GM23338 (cell line): ENCODE results near the gene NPY4R. TPM values are rescaled to one million over a fixed set of nuclear protein-coding genes. Genes with fewer than 3 reads are reported as not detected.
"Not testable (repeated sequence)": the region's sequence is repeated elsewhere in the genome, so short reads cannot be mapped to it uniquely, and the experiment has no call there.

ENCODE experiments used
- ATAC-seq: fragments of 200-7000 bp; cut with Tn5 transposase; 3 replicates; pipeline ENCODE4 v1.9.1; 2020
- DNase-seq: peaks from one replicate; pipeline ENCODE4 v3.0.0-alpha.2; 2015; ENCODE audit warnings: low spot score
- H2AFZ ChIP-seq: fragments of 200-600 bp; sonication (generic); 2 replicates; pipeline ENCODE4 v1.8.0; 2016; ENCODE audit warnings: antibody characterized with exemption, mild to moderate bottlenecking, moderate library complexity
- H3F3A ChIP-seq: fragments of 200-600 bp; sonication (generic); replicated peaks from 2 replicates; pipeline ENCODE4 v1.8.0; 2017; ENCODE audit warnings: antibody characterized with exemption, mixed run types, low read depth
- H3K27ac ChIP-seq: fragments of 200-600 bp; sonication (generic); 2 replicates; pipeline ENCODE4 v1.6.1; 2016; ENCODE audit warnings: low read depth
- H3K27me3 ChIP-seq: fragments of 200-600 bp; sonication (generic); 2 replicates; pipeline ENCODE4 v1.8.0; 2016; ENCODE audit warnings: mild to moderate bottlenecking, mixed run types, moderate library complexity; ENCODE audit not compliant: insufficient read depth
- H3K36me3 ChIP-seq: fragments of 200-600 bp; sonication (generic); 2 replicates; pipeline ENCODE4 v1.8.0; 2016; ENCODE audit warnings: mild to moderate bottlenecking; ENCODE audit not compliant: insufficient read depth
- H3K4me1 ChIP-seq: fragments of 200-600 bp; sonication (generic); 2 replicates; pipeline ENCODE4 v1.8.0; 2016; ENCODE audit warnings: mild to moderate bottlenecking, moderate library complexity; ENCODE audit not compliant: insufficient read depth
- H3K4me2 ChIP-seq: fragments of 200-600 bp; sonication (generic); 2 replicates; pipeline ENCODE4 v1.7.1; 2017; ENCODE audit warnings: mixed run types
- H3K4me3 ChIP-seq: fragments of 200-600 bp; sonication (generic); 2 replicates; pipeline ENCODE4 v1.6.1; 2016; ENCODE audit warnings: mixed run types
- H3K79me2 ChIP-seq: fragments of 200-600 bp; sonication (generic); replicated peaks from 2 replicates; pipeline ENCODE4 v1.8.0; 2017; ENCODE audit warnings: mild to moderate bottlenecking; ENCODE audit not compliant: insufficient read depth
- H3K9me2 ChIP-seq: fragments of 200-600 bp; sonication (generic); 2 replicates; pipeline ENCODE4 v1.8.0; 2017; ENCODE audit not compliant: insufficient read depth
- H4K20me1 ChIP-seq: fragments of 200-600 bp; sonication (generic); replicated peaks from 2 replicates; pipeline ENCODE4 v1.8.0; 2017; ENCODE audit warnings: mild to moderate bottlenecking; ENCODE audit not compliant: insufficient read depth
- H3K27ac Mint-ChIP-seq: 2 replicates; pipeline ENCODE4 v1.8.0; 2020; ENCODE audit warnings: inconsistent platforms, mild to moderate bottlenecking, moderate library complexity, mixed read lengths
- H3K27me3 Mint-ChIP-seq: 3 replicates; pipeline ENCODE4 v1.8.0; 2022; ENCODE audit warnings: low read depth, mild to moderate bottlenecking, moderate library complexity, mixed read lengths, inconsistent platforms; ENCODE audit not compliant: insufficient read depth, poor library complexity
- H3K36me3 Mint-ChIP-seq: 3 replicates; pipeline ENCODE4 v1.8.0; 2021; ENCODE audit warnings: low read depth, mild to moderate bottlenecking, inconsistent platforms, moderate library complexity, mixed read lengths
- H3K4me1 Mint-ChIP-seq: 3 replicates; pipeline ENCODE4 v1.8.0; 2020; ENCODE audit warnings: mild to moderate bottlenecking, inconsistent platforms, mixed read lengths
- H3K4me3 Mint-ChIP-seq: 3 replicates; pipeline ENCODE4 v1.8.0; 2021; ENCODE audit warnings: moderate library complexity, mild to moderate bottlenecking, inconsistent platforms, mixed read lengths
- H3K9me3 Mint-ChIP-seq: 3 replicates; pipeline ENCODE4 v1.8.0; 2020; ENCODE audit warnings: moderate library complexity, mild to moderate bottlenecking, inconsistent platforms, mixed read lengths
- polyA plus RNA-seq: library from polyadenylated mRNA; unstranded; fragments of >200 nt; fragmentation: Nextera tagmentation; extraction: Ambion mirVana; gene quantifications from 2 replicates; pipeline ENCODE4 v1.2.1, GENCODE V29; 2016
- total RNA-seq: library from RNA; depleted of rRNA; stranded (reverse); fragments of >200 nt; shearing (Covaris generic); gene quantifications from 2 replicates; pipeline ENCODE4 v1.2.3, GENCODE V29; 2014

The NPY4R gene
- total and polyA plus RNA-seq, 2 experiments from 2014 or later, result not detected

DNA sequence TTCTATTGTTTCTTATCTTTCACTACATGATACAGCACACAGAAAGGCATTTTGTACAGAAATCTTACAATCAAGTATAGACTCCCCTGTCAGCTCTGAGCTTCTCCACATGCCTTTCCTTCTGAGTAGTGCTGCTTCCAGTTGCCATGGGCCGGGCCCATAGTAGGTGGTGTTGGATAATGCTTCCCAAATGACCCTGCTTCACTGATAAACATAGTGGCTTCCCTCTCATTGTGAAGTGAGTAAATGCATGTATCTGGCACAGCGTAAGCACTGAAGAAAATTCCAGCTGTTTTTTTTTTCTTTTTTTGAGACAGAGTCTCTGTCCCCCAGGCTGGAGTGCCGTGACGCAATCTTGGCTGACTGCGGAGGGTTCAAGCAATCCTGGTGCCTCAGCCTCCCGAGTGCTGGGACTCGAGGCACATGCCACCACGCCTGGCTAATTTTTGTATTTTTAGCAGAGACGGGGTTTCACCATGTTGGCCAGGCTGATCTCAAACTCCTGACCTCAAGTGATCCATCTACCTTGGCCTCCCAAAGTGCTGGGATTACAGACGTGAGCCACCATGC lies 23.0 kb downstream of the NPY4R start:
- ATAC-seq, H3F3A ChIP-seq, H3K4me1 Mint-ChIP-seq, H3K9me2 ChIP-seq, H3K27ac ChIP-seq, H3K9me3 Mint-ChIP-seq, H3K27me3 ChIP-seq, H3K36me3 Mint-ChIP-seq, H3K4me3 ChIP-seq, DNase-seq, H3K27ac Mint-ChIP-seq, H3K79me2 ChIP-seq, H3K36me3 ChIP-seq, H3K27me3 Mint-ChIP-seq, H2AFZ ChIP-seq, H3K4me2 ChIP-seq, H3K4me3 Mint-ChIP-seq, H3K4me1 ChIP-seq, H4K20me1 ChIP-seq: not testable (repeated sequence)

DNA sequence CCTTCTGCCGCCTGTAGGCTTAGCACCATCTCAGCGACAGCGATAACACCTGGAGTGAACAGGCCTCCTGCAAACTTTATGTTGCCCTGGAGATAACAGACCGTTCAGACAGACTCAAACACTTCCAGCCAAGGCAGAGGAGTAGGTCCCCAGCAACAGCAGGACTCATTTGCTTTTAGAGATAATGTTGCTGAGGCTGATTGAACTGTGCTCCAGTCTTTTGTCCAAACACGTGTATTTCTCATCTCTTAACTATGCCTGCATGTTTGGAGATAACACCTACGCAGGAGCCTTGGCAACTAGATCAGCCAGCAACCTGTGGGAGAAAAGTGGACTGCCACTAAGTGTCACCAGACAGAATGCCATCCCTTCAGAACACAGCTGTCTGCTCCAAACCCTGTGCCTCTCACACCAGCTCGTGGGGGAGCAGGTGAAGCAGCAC lies 23.9 kb downstream of the NPY4R start:
- H3K9me2 ChIP-seq, H4K20me1 ChIP-seq, H3K36me3 ChIP-seq, H3K36me3 Mint-ChIP-seq, H3K4me2 ChIP-seq, H3K79me2 ChIP-seq, H3K27ac ChIP-seq, DNase-seq, H3F3A ChIP-seq, ATAC-seq, H3K4me3 Mint-ChIP-seq, H3K4me3 ChIP-seq, H3K9me3 Mint-ChIP-seq, H3K27me3 Mint-ChIP-seq, H3K27me3 ChIP-seq, H3K27ac Mint-ChIP-seq, H2AFZ ChIP-seq, H3K4me1 ChIP-seq, H3K4me1 Mint-ChIP-seq: not testable (repeated sequence)

DNA sequence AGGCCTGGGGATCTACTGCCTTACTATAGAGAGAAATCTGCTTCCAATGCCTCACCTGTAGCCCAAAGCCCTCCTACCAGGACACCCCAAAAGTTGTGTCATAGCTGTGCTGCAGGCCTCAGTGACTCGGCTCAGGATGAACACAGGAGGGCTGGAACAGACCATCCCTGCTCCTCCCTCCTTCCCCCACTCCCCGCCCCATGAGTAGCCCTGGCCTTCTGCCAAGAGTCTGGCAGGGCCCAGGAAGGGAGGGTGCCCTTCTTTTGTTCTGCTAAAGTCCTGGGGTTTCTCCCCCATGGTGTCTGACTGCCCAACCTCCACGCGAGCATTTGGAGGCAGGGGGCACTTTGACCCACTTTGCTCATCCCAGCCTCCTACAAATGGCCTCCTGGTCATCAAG lies 24.8 kb downstream of the NPY4R start:
- not testable (repeated sequence) for H3K27me3 ChIP-seq, H3K27ac Mint-ChIP-seq, H3K4me1 ChIP-seq, H4K20me1 ChIP-seq, H3K9me3 Mint-ChIP-seq, H3K36me3 ChIP-seq, H2AFZ ChIP-seq, ATAC-seq, DNase-seq, H3K27ac ChIP-seq, H3K79me2 ChIP-seq, H3K4me3 Mint-ChIP-seq, H3K4me2 ChIP-seq, H3F3A ChIP-seq, H3K27me3 Mint-ChIP-seq, H3K4me3 ChIP-seq, H3K4me1 Mint-ChIP-seq, H3K36me3 Mint-ChIP-seq, H3K9me2 ChIP-seq

DNA sequence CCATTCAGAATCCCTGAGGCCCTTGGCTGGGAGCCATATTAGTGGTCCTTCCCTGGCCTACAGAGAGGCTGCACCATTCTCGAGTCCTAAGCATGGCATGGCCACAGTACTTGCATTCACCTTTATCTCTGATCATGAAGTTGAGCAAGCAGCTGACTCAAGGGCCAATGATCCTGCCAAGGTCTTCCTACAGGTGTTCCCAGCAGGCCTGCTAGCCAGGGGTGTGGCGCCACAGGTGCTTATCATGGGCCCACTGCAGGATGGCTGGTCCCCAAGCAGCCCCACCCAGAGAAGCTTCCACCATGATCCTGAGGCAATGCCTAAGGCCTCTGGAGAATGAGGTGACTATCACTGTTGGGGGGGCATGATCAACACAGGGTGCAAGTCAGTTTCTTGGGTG lies 42.2 kb downstream of the NPY4R start:
- not testable (repeated sequence) for H3K36me3 ChIP-seq, H2AFZ ChIP-seq, ATAC-seq

DNA sequence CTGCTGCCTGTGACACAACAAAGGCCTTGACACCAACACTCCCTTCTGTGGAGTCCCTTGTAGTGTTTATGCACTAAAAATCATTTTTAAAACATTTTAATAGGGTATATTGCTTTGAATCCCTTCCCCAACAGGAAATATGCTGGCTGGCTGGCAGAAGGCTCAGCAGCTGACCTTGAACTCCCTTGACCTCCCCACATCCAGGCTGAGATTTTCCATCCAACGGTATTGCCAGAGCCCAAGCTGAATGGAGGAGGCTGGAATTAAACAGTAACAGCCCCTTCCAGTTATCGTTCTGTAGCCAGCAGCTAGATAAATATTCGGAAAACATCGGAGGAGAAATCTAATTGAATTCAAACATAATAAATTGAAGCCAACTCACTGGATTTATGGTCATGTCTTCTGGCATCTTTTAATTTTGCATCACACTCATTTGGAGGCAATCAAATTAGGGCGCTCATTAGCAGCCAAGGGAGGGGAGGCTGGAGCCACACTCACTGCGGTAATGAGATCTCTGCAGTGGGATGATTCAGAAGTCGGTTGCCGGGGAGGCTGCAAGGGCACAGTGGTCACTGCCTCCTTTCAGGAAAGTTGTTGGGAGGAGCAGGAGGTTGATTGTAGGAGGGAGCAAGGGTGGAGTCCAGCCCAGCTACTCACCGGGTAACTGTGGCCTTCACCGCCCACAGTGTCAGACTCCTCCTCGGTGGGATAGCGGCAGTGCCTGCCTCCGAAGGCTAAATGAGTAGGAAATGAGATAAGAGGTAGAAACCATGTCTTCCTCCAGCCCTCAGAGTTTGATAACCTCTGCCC lies 46.0 kb downstream of the NPY4R start:
- H3K4me1 Mint-ChIP-seq, H3K79me2 ChIP-seq, H3K4me3 Mint-ChIP-seq, H3K36me3 ChIP-seq, H3K4me2 ChIP-seq, H3K36me3 Mint-ChIP-seq, H3K27ac ChIP-seq, ATAC-seq, H2AFZ ChIP-seq, H3K27me3 ChIP-seq, H3K4me1 ChIP-seq, H3K27ac Mint-ChIP-seq, DNase-seq, H3K4me3 ChIP-seq, H3K27me3 Mint-ChIP-seq, H3K9me2 ChIP-seq, H3F3A ChIP-seq, H4K20me1 ChIP-seq, H3K9me3 Mint-ChIP-seq: not testable (repeated sequence)

More for the DNA sequence above, 42.2 kb downstream of the NPY4R start:
- H3K36me3 Mint-ChIP-seq, H3K9me3 Mint-ChIP-seq, H3K27ac ChIP-seq, DNase-seq, H3K79me2 ChIP-seq, H3K4me1 ChIP-seq, H3K4me3 ChIP-seq, H4K20me1 ChIP-seq, H3K9me2 ChIP-seq, H3K4me1 Mint-ChIP-seq, H3K4me2 ChIP-seq, H3K27me3 Mint-ChIP-seq, H3F3A ChIP-seq, H3K4me3 Mint-ChIP-seq, H3K27me3 ChIP-seq, H3K27ac Mint-ChIP-seq: not testable (repeated sequence)

DNA sequence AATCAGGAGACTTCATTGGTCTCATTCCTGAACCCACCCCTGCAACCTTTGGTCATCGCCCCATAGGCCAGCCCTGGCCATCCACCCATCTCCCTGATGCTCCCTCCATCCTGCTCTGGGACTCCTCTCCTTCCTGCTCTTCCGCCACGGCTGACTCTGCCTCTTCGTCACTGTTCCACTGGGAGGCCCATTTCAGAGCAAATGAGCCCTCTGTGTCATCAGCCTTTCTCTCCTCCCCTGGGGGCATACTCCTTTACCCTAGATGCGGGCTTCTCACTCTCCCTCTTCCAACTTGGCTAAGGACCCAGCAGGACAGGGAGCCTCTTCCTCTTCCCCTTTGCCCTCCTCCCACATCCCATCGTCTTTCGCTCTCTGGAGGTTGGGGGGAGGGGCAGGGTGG lies 47.5 kb downstream of the NPY4R start:
- H3K4me3 Mint-ChIP-seq, H3K9me2 ChIP-seq, H3K4me3 ChIP-seq, H3F3A ChIP-seq, H3K27me3 Mint-ChIP-seq, H3K4me1 ChIP-seq, H3K4me2 ChIP-seq, H3K27me3 ChIP-seq, DNase-seq, H3K4me1 Mint-ChIP-seq, ATAC-seq, H4K20me1 ChIP-seq, H3K36me3 ChIP-seq, H3K36me3 Mint-ChIP-seq, H2AFZ ChIP-seq, H3K9me3 Mint-ChIP-seq, H3K27ac ChIP-seq, H3K27ac Mint-ChIP-seq, H3K79me2 ChIP-seq: not testable (repeated sequence)
